IPS-18c (cell line): ENCODE measurements around the gene IRF2BP2.

Experiments used
- H3K4me3 ChIP-seq: 2 replicates; pipeline ENCODE4 v1.7.0; 2013; ENCODE audit warnings: low read depth, mild to moderate bottlenecking, low read length, moderate library complexity; ENCODE audit not compliant: insufficient read depth
- H3K9me3 ChIP-seq: one replicate; pipeline ENCODE4 v1.6.1; 2013; ENCODE audit warnings: mild to moderate bottlenecking, low read length, moderate library complexity; ENCODE audit not compliant: control insufficient read depth, insufficient read depth

IRF2BP2 gene

GRCh38 chr1:234610061-234610665 lies at the start of gene IRF2BP2:
Gene IRF2BP2 (minus strand): TSS chr1:234610178. CDS start chr1:234609494, 684 bp downstream.
- H3K4me3 ChIP-seq = peak within 1 kb of the TSS; percentile 78
- H3K9me3 ChIP-seq = peaks cover 2% of the 10 kb centered on the region

- H3K4me3 ChIP-seq = no peak overlapping the region
Observed at GRCh38 chr1:234659538-234659937, 49.6 kb upstream of the IRF2BP2 start.

GRCh38 chr1:234658138-234658537 lies 48.2 kb upstream of the IRF2BP2 start:
- no peak overlapping the region for H3K4me3 ChIP-seq

More at GRCh38 chr1:234659538-234659937, 49.6 kb upstream of the IRF2BP2 start:
- no peaks in the 10 kb centered on the region for H3K9me3 ChIP-seq

GRCh38 chr1:234656944-234657654 lies 47.1 kb upstream of the IRF2BP2 start:
- no peaks in the 10 kb centered on the region for H3K9me3 ChIP-seq
- H3K4me3 ChIP-seq = no peak overlapping the region

More at GRCh38 chr1:234658138-234658537, 48.2 kb upstream of the IRF2BP2 start:
- H3K9me3 ChIP-seq = no peaks in the 10 kb centered on the region

GRCh38 chr1:234656070-234656895 lies 46.3 kb upstream of the IRF2BP2 start:
- Histone ChIP-seq H3K9me3 (no peaks in the 10 kb centered on the region), H3K4me3 (no peak overlapping the region)

- H3K9me3 ChIP-seq = no peaks in the 10 kb centered on the region
Observed at GRCh38 chr1:234655328-234656069, 45.5 kb upstream of the IRF2BP2 start.

GRCh38 chr1:234654002-234654733 lies 44.2 kb upstream of the IRF2BP2 start:
- H3K9me3 ChIP-seq = no peaks in the 10 kb centered on the region
- no peak overlapping the region for H3K4me3 ChIP-seq

More at GRCh38 chr1:234655328-234656069, 45.5 kb upstream of the IRF2BP2 start:
- no peak overlapping the region for H3K4me3 ChIP-seq

GRCh38 chr1:234649432-234650081 lies 39.6 kb upstream of the IRF2BP2 start:
- H3K9me3 ChIP-seq = no peaks in the 10 kb centered on the region
- no peak overlapping the region for H3K4me3 ChIP-seq

GRCh38 chr1:234647758-234648157 lies 37.8 kb upstream of the IRF2BP2 start:
- no peak overlapping the region for H3K4me3 ChIP-seq
- H3K9me3 ChIP-seq = no peaks in the 10 kb centered on the region

GRCh38 chr1:234647245-234647644 lies 37.3 kb upstream of the IRF2BP2 start:
- H3K4me3 ChIP-seq = no peak overlapping the region
- no peaks in the 10 kb centered on the region for H3K9me3 ChIP-seq

- no peak overlapping the region for H3K4me3 ChIP-seq
- H3K9me3 ChIP-seq = no peaks in the 10 kb centered on the region
Observed at GRCh38 chr1:234645964-234646363, 36.0 kb upstream of the IRF2BP2 start.

- Histone ChIP-seq H3K9me3 (no peaks in the 10 kb centered on the region), H3K4me3 (no peak overlapping the region)
Observed at GRCh38 chr1:234645474-234645953, 35.5 kb upstream of the IRF2BP2 start.

- Histone ChIP-seq H3K4me3 (no peak overlapping the region), H3K9me3 (no peaks in the 10 kb centered on the region)
Observed at GRCh38 chr1:234644928-234645327, 35.0 kb upstream of the IRF2BP2 start.

GRCh38 chr1:234643850-234644134 lies 33.8 kb upstream of the IRF2BP2 start:
- Histone ChIP-seq H3K4me3 (no peak overlapping the region), H3K9me3 (no peaks in the 10 kb centered on the region)

GRCh38 chr1:234643111-234643849 lies 33.3 kb upstream of the IRF2BP2 start:
- Histone ChIP-seq H3K4me3 (no peak overlapping the region), H3K9me3 (no peaks in the 10 kb centered on the region)

GRCh38 chr1:234642428-234642827 lies 32.5 kb upstream of the IRF2BP2 start:
- Histone ChIP-seq H3K4me3 (no peak overlapping the region), H3K9me3 (no peaks in the 10 kb centered on the region)
